H9 (cell line): ENCODE data around the gene SH3BGRL3. TPM values are rescaled to one million over a fixed set of nuclear protein-coding genes. Genes with fewer than 3 reads are reported as not detected.

Source experiments
- DNase-seq: peaks from one replicate; pipeline ENCODE4 v3.0.0-alpha.2; 2017
- H2AFZ ChIP-seq: one replicate; pipeline ENCODE4 v1.6.1; 2013; ENCODE audit warnings: mild to moderate bottlenecking, low read length, control low read depth, moderate library complexity
- H2AK5ac ChIP-seq: 2 replicates; pipeline ENCODE4 v1.6.1; 2013; ENCODE audit warnings: low read length, control low read depth, mixed read lengths; ENCODE audit not compliant: insufficient read length
- H2BK120ac ChIP-seq: one replicate; pipeline ENCODE4 v1.6.1; 2013; ENCODE audit warnings: low read depth, mild to moderate bottlenecking, low read length, control low read depth, inconsistent platforms; ENCODE audit not compliant: poor library complexity, severe bottlenecking
- H2BK12ac ChIP-seq: 2 replicates; pipeline ENCODE4 v1.6.1; 2013; ENCODE audit warnings: low read length, control low read depth, mixed read lengths, low read depth; ENCODE audit not compliant: insufficient read length
- H2BK15ac ChIP-seq: 2 replicates; pipeline ENCODE4 v1.6.1; 2013; ENCODE audit warnings: low read depth, low read length, control low read depth
- H2BK20ac ChIP-seq: one replicate; pipeline ENCODE4 v1.6.1; 2013; ENCODE audit warnings: low read depth, mild to moderate bottlenecking, low read length, control low read depth, inconsistent platforms; ENCODE audit not compliant: poor library complexity, severe bottlenecking
- H2BK5ac ChIP-seq: 2 replicates; pipeline ENCODE4 v1.6.1; 2013; ENCODE audit warnings: low read length, control low read depth, mixed read lengths; ENCODE audit not compliant: insufficient read length
- H3K14ac ChIP-seq: 2 replicates; pipeline ENCODE4 v1.6.1; 2013; ENCODE audit warnings: low read length, control low read depth; ENCODE audit not compliant: insufficient read depth
- H3K18ac ChIP-seq: 2 replicates; pipeline ENCODE4 v1.6.1; 2013; ENCODE audit warnings: low read depth, mild to moderate bottlenecking, mixed read lengths, low read length, control low read depth; ENCODE audit not compliant: insufficient read length
- H3K23ac ChIP-seq: 2 replicates; pipeline ENCODE4 v1.6.1; 2013; ENCODE audit warnings: low read length, control low read depth, mixed read lengths, low read depth; ENCODE audit not compliant: insufficient read length
- H3K23me2 ChIP-seq: 2 replicates; pipeline ENCODE4 v1.6.1; 2013; ENCODE audit warnings: low read depth, mild to moderate bottlenecking, mixed read lengths, low read length, control low read depth; ENCODE audit not compliant: insufficient read length, poor library complexity, severe bottlenecking
- H3K27ac ChIP-seq: 2 replicates; pipeline ENCODE4 v1.5.1; 2013; ENCODE audit warnings: low read length, control low read depth, mixed read lengths, low read depth; ENCODE audit not compliant: insufficient read length
- H3K27me3 ChIP-seq: 2 replicates; pipeline ENCODE4 v1.6.1; 2013; ENCODE audit warnings: low read length, control low read depth, inconsistent platforms; ENCODE audit not compliant: insufficient read depth
- H3K4ac ChIP-seq: 2 replicates; pipeline ENCODE4 v1.6.1; 2013; ENCODE audit warnings: low read depth, mild to moderate bottlenecking, control low read depth, inconsistent platforms, low read length, moderate library complexity
- H3K4me1 ChIP-seq: 2 replicates; pipeline ENCODE4 v1.6.1; 2013; ENCODE audit warnings: low read length, control low read depth, inconsistent platforms; ENCODE audit not compliant: insufficient read depth
- H3K4me2 ChIP-seq: 2 replicates; pipeline ENCODE4 v1.6.1; 2013; ENCODE audit warnings: low read length, control low read depth, mixed read lengths; ENCODE audit not compliant: insufficient read length, insufficient read depth
- H3K56ac ChIP-seq: 2 replicates; pipeline ENCODE4 v1.6.1; 2013; ENCODE audit warnings: low read depth, mild to moderate bottlenecking, mixed read lengths, low read length, control low read depth; ENCODE audit not compliant: insufficient read length
- H3K79me1 ChIP-seq: 2 replicates; pipeline ENCODE4 v1.6.1; 2013; ENCODE audit warnings: low read depth, mild to moderate bottlenecking, moderate library complexity, low read length, control low read depth, inconsistent platforms; ENCODE audit not compliant: insufficient read depth, poor library complexity, severe bottlenecking
- H3K79me2 ChIP-seq: 2 replicates; pipeline ENCODE4 v1.6.1; 2013; ENCODE audit warnings: low read length, control low read depth, inconsistent platforms; ENCODE audit not compliant: insufficient read depth
- H3K9ac ChIP-seq: 2 replicates; pipeline ENCODE4 v1.6.1; 2013; ENCODE audit warnings: low read length, control low read depth, mixed read lengths; ENCODE audit not compliant: insufficient read length; ENCODE audit errors: extremely low read depth
- H3K9me3 ChIP-seq: one replicate; pipeline ENCODE4 v1.6.1; 2013; ENCODE audit warnings: low read depth, low read length, inconsistent platforms; ENCODE audit not compliant: control insufficient read depth
- H3T11ph ChIP-seq: one replicate; pipeline ENCODE4 v1.6.1; 2013; ENCODE audit warnings: mild to moderate bottlenecking, low read length, control low read depth, inconsistent platforms
- H4K20me1 ChIP-seq: one replicate; pipeline ENCODE4 v1.6.1; 2013; ENCODE audit not compliant: control insufficient read depth, insufficient read length, insufficient read depth
- H4K5ac ChIP-seq: 2 replicates; pipeline ENCODE4 v1.6.1; 2013; ENCODE audit warnings: low read depth, mild to moderate bottlenecking, mixed read lengths, low read length, control low read depth; ENCODE audit not compliant: insufficient read length
- H4K8ac ChIP-seq: replicated peaks from 2 replicates; pipeline ENCODE4 v1.6.1; 2013; ENCODE audit warnings: low read length, control low read depth, mixed read lengths, low read depth; ENCODE audit not compliant: insufficient read length
- H4K91ac ChIP-seq: 2 replicates; pipeline ENCODE4 v1.6.1; 2013; ENCODE audit warnings: low read depth, mild to moderate bottlenecking, moderate library complexity, mixed read lengths, low read length, control low read depth; ENCODE audit not compliant: insufficient read length
- H3K27ac Mint-ChIP-seq, 3 experiments: 2 replicates in 2 of 3; 3 replicates in 1 of 3; pipeline ENCODE4 v1.8.0; 2020 to 2021; ENCODE audit warnings: mixed read lengths in 3 of 3, mild to moderate bottlenecking in 1 of 3, moderate library complexity in 1 of 3
- H3K27me3 Mint-ChIP-seq: 2 replicates; pipeline ENCODE4 v1.8.0; 2021; ENCODE audit warnings: low read depth, mild to moderate bottlenecking, moderate library complexity, mixed read lengths
- H3K36me3 Mint-ChIP-seq, 3 experiments: 2 replicates in 2 of 3; 3 replicates in 1 of 3; pipeline ENCODE4 v1.8.0; 2020 to 2021; ENCODE audit warnings: low read depth in 3 of 3, mixed read lengths in 3 of 3; ENCODE audit not compliant: insufficient read depth in 1 of 3
- H3K4me1 Mint-ChIP-seq, 2 experiments: 2 replicates each; pipeline ENCODE4 v1.8.0; 2020; ENCODE audit warnings: mixed read lengths in 2 of 2
- H3K4me3 Mint-ChIP-seq, 2 experiments: 2 replicates in 1 of 2; 3 replicates in 1 of 2; pipeline ENCODE4 v1.8.0; 2020 to 2021; ENCODE audit warnings: mild to moderate bottlenecking in 2 of 2, mixed read lengths in 2 of 2, moderate library complexity in 1 of 2
- H3K9me3 Mint-ChIP-seq, 2 experiments: 2 replicates in 1 of 2; 3 replicates in 1 of 2; pipeline ENCODE4 v1.8.0; 2020; ENCODE audit warnings: mild to moderate bottlenecking in 2 of 2, mixed read lengths in 2 of 2, moderate library complexity in 1 of 2
- WGBS: extraction: QIAGEN DNeasy Blood & Tissue Kit; methylation state at CpG from one replicate; pipeline ENCODE4 v1.1.7; 2013; ENCODE audit warnings: missing lambda C conversion rate, low lambda C conversion rate, mixed read lengths; ENCODE audit not compliant: insufficient read length; ENCODE audit errors: extremely low coverage; 5-methylcytosine and 5-hydroxymethylcytosine counted together
- total RNA-seq: library from RNA; stranded (reverse); gene quantifications from 2 replicates; pipeline ENCODE4 v1.2.1, GENCODE V29; 2021
- TF ChIP-seq, protein P1 (sequence below): fragments of 200-600 bp; sonication (generic); conservative IDR thresholded peaks from 3 replicates; pipeline ENCODE4 v1.8.0; 2021; ENCODE audit warnings: antibody characterized with exemption, mild to moderate bottlenecking

Gene SH3BGRL3
- total RNA-seq, 1 experiment from 2014 or later, result 86.3 TPM

DNA sequence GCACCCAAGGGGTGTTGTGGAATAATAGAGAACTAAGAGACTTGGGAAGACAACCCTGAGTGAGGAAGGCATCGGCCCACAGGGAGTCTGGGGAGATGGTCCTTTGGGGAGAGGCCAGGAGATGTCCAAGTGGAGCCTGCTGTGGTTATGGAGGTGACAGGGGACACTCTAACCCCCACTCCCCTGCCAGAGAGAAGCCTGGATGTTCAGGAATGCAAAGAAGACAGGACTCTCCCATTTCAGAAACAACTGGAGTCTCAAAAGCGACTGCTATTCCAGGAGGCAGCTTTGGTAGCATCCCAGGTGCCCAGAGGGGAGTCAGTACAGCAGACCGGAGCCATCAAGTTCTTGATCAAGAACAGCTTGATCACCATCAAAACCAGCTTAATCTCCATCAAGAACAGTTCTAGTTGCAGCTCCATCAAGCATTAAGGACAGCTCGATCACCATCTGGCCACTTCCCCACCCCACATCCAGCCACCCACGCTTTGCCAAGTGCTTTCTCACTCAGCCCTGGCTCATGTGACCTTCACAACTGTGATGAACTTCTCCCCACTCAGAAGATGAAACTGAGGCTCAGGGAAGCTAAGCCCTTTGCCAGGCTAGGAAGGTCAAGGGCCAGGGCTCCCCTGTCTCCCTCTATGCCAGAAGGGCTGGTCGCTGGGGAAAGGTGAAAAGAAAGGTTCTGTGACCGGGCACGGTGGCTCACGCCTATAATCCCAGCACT is 38.6 kb downstream of the SH3BGRL3 start:
- Histone ChIP-seq H3K4ac (no peak overlapping the region), H3K9ac (no peak overlapping the region), H4K20me1 (no peaks in the 10 kb centered on the region), H4K91ac (no peak overlapping the region), H2BK120ac (no peak overlapping the region), H3K79me1 (no peaks in the 10 kb centered on the region), H2BK5ac (no peak overlapping the region), H3K4me2 (no peak overlapping the region), H3K23me2 (no peaks in the 10 kb centered on the region), H3K23ac (no peak overlapping the region), H3K14ac (no peak overlapping the region), H2BK15ac (no peak overlapping the region), H3K56ac (no peak overlapping the region), H3K27ac (no peak overlapping the region), H2BK12ac (no peak overlapping the region), H4K8ac (no peak overlapping the region), H3K9me3 (no peaks in the 10 kb centered on the region), H2AFZ (no peak overlapping the region), H4K5ac (no peak overlapping the region), H2BK20ac (no peak overlapping the region), H2AK5ac (no peak overlapping the region), H3K18ac (no peak overlapping the region), H3K79me2 (no peaks in the 10 kb centered on the region), H3T11ph (no peak overlapping the region), H3K4me1 (no peaks in the 10 kb centered on the region), H3K27me3 (no peaks in the 10 kb centered on the region)
- H3K36me3 Mint-ChIP-seq, result peaks cover 10 to 23% (median 16%) of the 10 kb centered on the region in 3 experiments; a peak in 6 of 7 replicates
- H3K9me3 Mint-ChIP-seq, result no peaks in the 10 kb centered on the region
- TF ChIP-seq, protein P1, sequence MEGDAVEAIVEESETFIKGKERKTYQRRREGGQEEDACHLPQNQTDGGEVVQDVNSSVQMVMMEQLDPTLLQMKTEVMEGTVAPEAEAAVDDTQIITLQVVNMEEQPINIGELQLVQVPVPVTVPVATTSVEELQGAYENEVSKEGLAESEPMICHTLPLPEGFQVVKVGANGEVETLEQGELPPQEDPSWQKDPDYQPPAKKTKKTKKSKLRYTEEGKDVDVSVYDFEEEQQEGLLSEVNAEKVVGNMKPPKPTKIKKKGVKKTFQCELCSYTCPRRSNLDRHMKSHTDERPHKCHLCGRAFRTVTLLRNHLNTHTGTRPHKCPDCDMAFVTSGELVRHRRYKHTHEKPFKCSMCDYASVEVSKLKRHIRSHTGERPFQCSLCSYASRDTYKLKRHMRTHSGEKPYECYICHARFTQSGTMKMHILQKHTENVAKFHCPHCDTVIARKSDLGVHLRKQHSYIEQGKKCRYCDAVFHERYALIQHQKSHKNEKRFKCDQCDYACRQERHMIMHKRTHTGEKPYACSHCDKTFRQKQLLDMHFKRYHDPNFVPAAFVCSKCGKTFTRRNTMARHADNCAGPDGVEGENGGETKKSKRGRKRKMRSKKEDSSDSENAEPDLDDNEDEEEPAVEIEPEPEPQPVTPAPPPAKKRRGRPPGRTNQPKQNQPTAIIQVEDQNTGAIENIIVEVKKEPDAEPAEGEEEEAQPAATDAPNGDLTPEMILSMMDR, result no peak
- no peaks in the 10 kb centered on the region; the same call in 1 of the 2 replicates for H3K27me3 Mint-ChIP-seq
- H3K4me1 Mint-ChIP-seq, result peaks cover 34 to 50% of the 10 kb centered on the region in 2 experiments
- WGBS, result no CpG with 5 or more reads among the region's 9 CpGs
- DNase-seq, result no peak
- H3K4me3 Mint-ChIP-seq, result no peak overlapping the region
- H3K27ac Mint-ChIP-seq, result peak overlapping the region; percentile 44 to 78 (median 68); a peak in 3 of 7 replicates
